GM10266 (cell line): ENCODE data around the gene DDX6.

ENCODE experiments used
- DNase-seq: peaks from one replicate; pipeline ENCODE4 v3.0.0; 2012; ENCODE audit errors: extremely low spot score
- CTCF ChIP-seq: IDR thresholded peaks from 2 replicates; pipeline ENCODE4 v1.5.1; 2012; ENCODE audit warnings: mild to moderate bottlenecking, low read depth; ENCODE audit not compliant: control insufficient read depth, insufficient read depth; ENCODE audit errors: missing control alignments

Gene DDX6

DNA sequence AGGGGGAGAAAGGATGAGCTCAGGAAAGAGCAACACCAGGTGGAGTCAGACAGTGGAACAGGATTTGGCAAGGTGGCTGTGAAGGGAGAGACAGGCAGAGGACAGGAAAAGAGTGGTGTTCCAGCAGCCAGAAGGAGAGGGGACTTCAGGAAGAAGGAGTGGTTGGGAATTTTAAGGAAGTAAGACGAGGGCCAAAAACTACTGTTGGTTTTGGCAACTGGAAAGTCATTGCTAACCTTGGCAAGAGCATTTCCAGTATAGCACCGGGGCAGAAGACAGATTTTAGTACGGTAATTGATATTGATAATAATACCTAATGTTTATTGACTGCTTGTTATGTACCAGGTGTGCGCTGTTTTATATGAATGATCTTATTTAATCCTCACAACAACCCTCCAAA, 15.4 kb upstream of the DDX6 start:
- no peak for DNase-seq
- no peak for TF ChIP-seq CTCF

GRCh38 chr11:118804094-118804493, 13.1 kb upstream of the DDX6 start:
- TF ChIP-seq CTCF = no peak
- DNase-seq = no peak

GRCh38 chr11:118799372-118799771, 8.4 kb upstream of the DDX6 start:
- no peak for DNase-seq
- no peak for TF ChIP-seq CTCF

- TF ChIP-seq CTCF = no peak
- no peak for DNase-seq
Observed at GRCh38 chr11:118797510-118797909, 6.5 kb upstream of the DDX6 start.

- DNase-seq = peak; percentile 85
- no peak for TF ChIP-seq CTCF
Observed at GRCh38 chr11:118792570-118793124, 1.7 kb upstream of the DDX6 start.

GRCh38 chr11:118791961-118792569, 1.1 kb upstream of the DDX6 start:
- peak; percentile 44 for DNase-seq
- TF ChIP-seq CTCF = no peak

DNA sequence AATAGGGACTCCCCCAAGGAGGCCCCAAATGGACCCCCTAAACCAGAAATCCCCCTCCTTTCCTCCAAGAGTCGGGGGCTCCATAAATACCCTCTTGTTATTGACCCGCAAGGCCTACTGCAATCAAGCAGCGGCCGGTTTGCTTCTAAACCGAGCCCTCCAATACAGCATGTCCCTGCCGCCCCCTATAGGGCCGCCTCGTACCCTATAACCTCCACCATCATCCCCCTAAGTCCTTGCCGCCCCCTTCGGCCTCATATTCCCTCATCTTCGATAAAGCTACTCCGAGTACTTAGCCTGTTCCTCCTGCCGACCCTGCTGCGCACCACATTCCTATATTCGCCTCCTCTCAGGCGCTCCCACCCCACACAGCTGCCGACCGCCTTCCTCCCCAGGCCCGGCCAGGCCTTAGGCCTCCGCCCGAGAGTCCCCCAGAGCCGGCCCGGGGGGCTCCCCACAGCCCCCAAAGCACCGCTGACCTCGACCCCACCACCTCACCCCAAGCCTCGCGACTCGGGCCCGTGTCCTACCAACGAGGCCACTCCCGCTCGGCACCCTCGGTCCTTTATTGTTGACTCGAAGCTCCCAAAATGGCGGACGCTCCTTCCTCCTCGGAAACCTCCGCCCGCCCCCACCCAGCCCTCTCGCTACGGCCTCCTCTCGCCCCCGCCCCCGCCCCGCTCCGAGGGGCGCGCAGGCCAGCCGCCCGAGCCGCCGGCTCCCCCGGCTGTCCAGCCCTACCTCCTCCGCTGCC, 430 bp downstream of the DDX6 start:
- peak; percentile 69 for DNase-seq
- peak; percentile 56 for TF ChIP-seq CTCF
